GOT3 (cell line): ENCODE data around the gene STAU1.
"Not testable (repeated sequence)": the region's sequence is repeated elsewhere in the genome, so short reads cannot be mapped to it uniquely, and the experiment has no call there.

Experiments
- DNase-seq: peaks from one replicate; lab custom pipeline; 2025; ENCODE audit warnings: mixed read lengths; lab: John Stamatoyannopoulos, UW

Gene STAU1

DNA sequence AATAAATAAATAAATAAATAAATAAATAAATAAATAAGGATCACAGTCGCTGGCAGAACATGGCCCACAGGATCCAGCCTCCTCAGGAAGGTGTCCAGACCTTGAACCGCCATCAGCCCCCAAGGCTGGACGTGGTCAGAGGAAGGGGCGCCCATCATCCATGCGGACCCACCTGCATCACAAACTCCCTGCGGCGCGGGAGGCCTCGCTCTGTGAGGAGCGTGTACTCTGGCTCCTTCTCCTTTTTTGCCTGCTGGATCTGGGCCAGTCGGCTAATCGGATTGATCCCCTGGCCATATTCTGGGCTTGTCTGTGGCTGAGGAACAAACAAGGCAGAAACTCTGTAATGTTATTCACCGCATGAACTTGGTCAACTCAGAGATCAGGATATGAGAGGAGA, 65.2 kb downstream of the STAU1 start:
- DNase-seq: no peak

DNA sequence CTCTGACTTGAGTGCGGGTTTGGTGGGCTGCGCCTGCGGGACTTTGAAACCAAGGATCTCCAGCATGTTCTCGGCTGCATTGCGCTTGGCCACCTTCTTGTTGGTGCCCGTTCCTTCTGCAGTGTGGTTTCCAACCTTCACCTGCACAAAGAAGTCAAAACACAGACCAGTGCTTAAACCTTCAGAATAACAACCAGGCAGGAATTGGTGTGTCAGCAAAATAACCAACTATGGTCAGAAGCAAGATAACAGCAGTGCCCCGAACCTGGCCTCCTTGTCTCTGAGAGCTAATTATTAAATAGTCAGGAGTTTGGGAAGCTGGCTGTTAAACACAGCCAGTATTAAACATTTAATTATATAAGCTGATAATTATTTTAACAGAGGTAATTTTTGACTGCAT, 68.1 kb downstream of the STAU1 start:
- no peak for DNase-seq

GRCh38 chr20:49118307-49118706, 69.8 kb downstream of the STAU1 start:
- DNase-seq: no peak

DNA sequence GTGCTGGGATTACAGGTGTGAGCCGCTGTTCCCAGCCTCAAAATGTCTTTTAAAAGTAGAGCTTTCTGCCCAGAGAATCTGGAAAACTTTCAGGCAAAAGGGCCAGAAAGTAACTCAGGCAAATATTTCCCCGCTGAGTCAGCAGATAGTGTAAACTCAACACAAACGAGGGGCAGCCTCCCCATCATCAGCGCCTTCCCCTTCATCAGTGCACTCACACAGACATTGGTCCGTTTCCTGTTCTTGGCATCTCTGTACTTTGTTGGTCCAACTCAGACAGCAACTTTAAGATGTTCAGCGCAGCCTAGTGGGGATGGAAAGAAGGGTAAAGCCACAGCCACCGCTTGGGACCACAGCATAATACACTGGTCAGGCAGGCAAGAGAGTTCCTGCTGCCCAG, 72.6 kb downstream of the STAU1 start:
- DNase-seq: no peak

GRCh38 chr20:49112596-49113274, 75.4 kb downstream of the STAU1 start:
- no peak for DNase-seq

DNA sequence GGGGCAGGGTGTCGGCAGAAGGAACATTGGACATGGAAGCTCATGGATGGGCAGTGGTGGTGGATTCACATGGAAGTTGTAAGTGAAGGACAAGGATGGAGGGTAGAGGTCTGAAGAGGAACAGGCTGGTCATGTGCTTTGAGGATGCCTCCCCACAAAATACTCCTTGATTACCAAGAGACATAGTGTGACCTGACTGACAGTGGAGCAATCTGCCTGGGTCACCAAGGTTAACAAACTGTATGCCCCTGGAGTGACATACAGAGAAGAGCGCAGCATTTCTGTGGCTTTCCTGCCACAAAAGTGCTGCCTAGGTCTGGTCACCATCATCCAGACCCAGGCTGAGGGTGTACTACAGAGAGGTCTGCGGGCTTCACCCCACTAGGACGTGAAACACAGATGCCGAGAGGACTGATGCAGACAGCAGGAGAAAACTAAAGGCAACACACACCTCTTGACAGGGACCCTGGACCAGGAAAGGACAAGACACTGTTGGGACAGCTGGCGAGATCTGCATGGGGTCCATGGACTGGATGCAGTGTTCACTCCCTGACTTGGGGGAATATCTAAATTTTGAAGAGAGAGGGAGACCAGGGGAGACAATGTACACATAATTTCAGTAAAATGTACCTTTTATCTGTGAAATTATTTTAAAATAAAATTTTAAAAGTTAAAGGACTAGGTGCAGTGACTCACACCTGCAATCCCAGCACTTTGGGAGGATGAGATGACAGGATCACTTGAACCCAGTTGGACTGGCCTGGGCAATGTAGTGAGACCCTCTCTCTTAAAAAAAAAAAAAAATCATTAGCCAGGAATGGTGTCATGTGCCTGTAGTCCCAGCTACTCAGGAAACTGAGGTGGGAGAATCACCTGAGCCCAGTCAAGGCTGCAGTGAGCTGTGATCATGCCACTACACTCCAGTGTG, 77.1 kb downstream of the STAU1 start:
- DNase-seq: no peak

DNA sequence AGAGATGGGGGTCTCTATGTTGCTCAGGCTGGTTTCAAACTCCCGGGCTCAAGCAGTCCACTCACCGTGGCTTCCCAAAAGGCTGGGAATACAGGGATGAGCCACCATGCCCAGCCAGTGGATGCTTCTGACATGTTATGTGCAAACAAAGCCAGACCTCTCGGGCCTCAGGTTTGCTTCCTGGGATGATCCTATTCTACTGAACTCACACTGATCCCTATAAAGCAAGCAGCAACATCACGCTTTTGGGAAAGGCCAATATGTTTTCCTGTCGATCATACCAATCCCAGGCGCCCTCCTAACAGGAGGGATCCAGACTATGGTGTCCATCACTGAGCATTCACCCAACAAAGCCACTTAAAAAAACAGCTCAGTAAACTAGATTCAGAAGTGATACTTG, 81.8 kb downstream of the STAU1 start:
- no peak for DNase-seq

DNA sequence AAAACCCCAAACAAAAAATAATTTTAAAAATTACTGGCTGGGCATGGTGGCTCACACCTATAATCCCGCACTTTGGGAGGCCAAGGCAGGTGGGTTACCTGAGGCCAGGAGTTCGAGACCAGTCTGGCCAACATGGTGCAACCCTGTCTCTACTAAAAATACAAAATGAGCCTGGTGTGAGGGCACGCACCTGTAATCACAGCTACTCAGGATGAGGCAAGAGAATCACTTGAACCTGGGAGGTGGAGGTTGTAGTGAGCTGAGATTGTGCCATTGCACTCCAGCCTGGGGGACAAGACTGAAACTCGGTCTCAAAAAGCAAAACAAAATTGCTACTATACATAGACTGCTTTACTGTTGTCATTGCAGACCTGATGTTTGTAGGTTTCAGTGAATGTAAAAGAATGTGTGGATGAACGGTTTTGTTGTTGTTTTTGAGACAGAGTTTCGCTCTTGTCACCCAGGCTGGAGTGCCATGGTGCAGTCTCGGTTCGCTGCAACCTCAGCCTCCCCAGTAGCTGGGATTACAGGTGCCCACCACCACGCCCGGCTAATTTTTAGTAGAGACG, 83.1 kb downstream of the STAU1 start:
- not testable (repeated sequence) for DNase-seq

DNA sequence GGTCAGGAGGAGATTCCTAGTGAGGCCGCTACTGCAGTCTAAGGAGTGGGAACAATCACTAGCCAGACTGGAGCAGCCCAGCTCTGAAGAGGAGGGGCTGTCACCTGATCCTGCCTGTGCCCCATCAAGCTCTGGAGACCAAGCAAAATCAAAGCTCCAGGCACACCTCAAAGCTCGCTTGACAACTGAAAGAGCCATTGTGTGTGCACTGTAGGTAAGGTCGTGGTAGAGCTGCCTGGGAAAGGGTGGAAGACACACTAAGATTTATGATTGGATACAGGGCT, 83.8 kb downstream of the STAU1 start:
- DNase-seq: no peak

DNA sequence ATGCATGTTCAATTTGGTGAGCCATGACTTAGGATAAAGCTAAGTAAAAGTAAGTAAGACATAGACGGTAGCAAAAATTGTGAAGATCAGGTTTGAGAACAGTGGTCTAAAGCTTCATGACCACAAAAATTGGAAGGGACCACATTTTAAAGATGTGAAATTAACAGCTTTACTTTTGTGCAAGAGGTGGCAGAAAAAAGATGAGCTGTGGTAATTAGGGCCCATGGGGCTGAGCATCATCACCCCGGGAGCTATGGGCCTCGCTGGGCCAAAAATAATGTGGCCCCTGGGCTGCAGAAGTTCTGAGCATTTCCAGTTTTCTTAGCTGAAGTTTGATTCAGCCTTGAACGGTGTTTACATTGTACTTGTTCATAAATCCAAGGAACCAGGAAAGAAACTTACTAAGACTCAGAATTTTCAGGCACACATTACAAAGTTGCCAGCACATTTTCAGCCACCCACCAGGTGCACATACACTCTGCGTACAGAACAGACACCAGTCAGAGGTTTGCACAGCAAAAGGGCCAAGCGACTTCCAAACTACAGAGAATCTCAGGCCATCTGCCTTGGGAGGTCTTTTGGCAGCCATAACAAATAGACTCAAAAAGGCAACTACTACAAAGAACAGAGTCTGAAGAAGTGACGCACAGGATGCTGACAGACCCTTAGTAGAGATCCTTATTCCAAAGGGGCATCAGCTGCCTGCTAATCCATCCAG, 84.3 kb downstream of the STAU1 start:
- no peak for DNase-seq

GRCh38 chr20:49103019-49103418, 85.1 kb downstream of the STAU1 start:
- no peak for DNase-seq

GRCh38 chr20:49100972-49101371, 87.2 kb downstream of the STAU1 start:
- no peak for DNase-seq

GRCh38 chr20:49100292-49100691, 87.8 kb downstream of the STAU1 start:
- DNase-seq: not testable (repeated sequence)

DNA sequence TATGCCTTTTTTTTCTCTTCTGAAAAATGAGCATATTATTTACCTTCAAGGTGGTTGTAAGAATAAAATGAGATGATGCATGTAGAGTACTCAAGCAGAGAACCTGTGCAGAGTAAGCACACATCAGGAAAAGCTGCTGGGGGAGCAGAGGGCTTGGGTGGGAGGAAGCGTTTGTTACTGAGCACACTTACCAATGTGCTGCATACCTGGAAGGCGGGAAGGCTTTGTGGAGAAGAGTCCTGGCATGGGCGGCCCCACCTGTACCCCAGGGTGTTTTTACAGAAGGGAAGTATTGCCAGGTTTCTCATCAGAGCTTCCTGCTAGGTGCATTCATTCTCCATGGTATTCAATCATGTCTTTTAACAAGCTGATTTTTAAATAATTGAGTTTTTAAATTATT, 89.1 kb downstream of the STAU1 start:
- no peak for DNase-seq

GRCh38 chr20:49098136-49098535, 90.0 kb downstream of the STAU1 start:
- no peak for DNase-seq

DNA sequence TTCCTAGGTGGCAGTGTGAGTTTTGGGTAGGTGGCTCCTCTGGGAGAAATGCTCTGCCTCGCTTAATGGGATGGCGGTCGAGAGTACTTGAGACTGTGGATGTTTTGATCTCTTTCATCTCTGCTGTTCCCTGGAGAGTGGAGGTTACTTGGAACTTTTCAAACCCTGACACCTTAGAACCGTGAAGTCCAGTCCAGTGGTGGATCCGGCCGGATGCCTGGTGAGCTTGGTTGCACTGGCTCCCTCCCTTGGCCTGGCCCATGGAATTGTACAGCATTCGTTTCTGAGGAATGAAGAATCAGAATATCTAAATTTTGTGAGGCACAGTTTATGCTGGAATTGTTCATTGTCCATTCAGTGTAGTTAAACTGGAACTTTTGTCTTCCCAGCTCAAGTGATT, 91.0 kb downstream of the STAU1 start:
- no peak for DNase-seq

GRCh38 chr20:49096203-49096730, 91.9 kb downstream of the STAU1 start:
- no peak for DNase-seq

- no peak for DNase-seq
Measured at GRCh38 chr20:49091762-49092161, 96.4 kb downstream of the STAU1 start.

DNA sequence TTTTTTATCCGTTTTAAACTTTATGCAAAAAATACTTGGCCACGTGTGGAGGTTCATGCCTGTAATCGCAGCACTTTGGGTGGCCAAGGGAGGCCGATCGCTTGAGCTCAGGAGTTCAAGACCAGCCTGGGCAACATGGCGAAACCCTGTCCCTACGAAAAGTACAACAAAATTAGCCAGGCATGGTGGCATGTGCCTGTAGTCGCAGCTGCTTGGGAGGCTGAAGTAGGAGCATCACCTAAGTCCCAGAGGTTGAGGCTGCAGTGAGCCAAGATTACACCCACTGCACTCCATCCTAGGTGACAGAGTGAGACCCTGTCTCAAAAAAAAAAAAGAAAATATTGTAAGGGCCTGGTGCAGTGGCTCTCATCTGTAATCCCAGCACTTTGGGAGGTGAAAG, 97.0 kb downstream of the STAU1 start:
- DNase-seq: no peak

GRCh38 chr20:49082295-49082694, 105.8 kb downstream of the STAU1 start:
- DNase-seq: not testable (repeated sequence)

GRCh38 chr20:49078310-49078709, 109.8 kb downstream of the STAU1 start:
- DNase-seq: no peak

- DNase-seq: no peak
Measured at GRCh38 chr20:49074521-49074920, 113.6 kb downstream of the STAU1 start.
